ENCODE measurements around the gene THSD7A.

The THSD7A gene

GRCh38 chr7:11638011-11638774 is 193.8 kb downstream of the THSD7A start:
- no peak for DNase-seq (ENCODE audit: low read depth in 2 of 2)

- no peak for DNase-seq (ENCODE audit: low read depth in 2 of 2)
Observed at GRCh38 chr7:11636274-11636673, 195.7 kb downstream of the THSD7A start.

- DNase-seq (ENCODE audit: low read depth in 2 of 2), result no peak
Observed at GRCh38 chr7:11633310-11633709, 198.7 kb downstream of the THSD7A start.

DNA sequence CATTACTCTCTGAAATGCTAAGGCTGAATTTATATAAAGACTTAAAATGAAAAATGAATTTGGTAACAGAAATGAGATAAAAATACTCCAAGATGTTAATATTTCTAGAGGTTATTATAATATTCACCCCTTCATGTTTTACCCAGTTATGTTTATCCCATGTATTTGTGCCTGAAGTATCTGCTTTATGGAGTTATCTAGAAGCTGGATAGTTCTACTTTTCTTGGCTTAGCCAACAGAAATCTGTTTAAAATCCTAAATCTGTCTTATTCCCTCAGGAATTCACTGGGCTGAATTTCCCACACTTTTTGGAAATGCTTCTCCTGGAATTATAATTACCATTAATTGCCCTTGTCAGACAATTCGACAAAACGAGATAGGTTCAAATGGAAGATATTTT is 201.6 kb downstream of the THSD7A start:
- no peak for DNase-seq (ENCODE audit: low read depth in 2 of 2)

GRCh38 chr7:11625669-11626068 is 206.3 kb downstream of the THSD7A start:
- no peak for DNase-seq (ENCODE audit: low read depth in 2 of 2)

- no peak for DNase-seq (ENCODE audit: low read depth in 2 of 2)
Observed at GRCh38 chr7:11623093-11623678, 208.8 kb downstream of the THSD7A start.

DNA sequence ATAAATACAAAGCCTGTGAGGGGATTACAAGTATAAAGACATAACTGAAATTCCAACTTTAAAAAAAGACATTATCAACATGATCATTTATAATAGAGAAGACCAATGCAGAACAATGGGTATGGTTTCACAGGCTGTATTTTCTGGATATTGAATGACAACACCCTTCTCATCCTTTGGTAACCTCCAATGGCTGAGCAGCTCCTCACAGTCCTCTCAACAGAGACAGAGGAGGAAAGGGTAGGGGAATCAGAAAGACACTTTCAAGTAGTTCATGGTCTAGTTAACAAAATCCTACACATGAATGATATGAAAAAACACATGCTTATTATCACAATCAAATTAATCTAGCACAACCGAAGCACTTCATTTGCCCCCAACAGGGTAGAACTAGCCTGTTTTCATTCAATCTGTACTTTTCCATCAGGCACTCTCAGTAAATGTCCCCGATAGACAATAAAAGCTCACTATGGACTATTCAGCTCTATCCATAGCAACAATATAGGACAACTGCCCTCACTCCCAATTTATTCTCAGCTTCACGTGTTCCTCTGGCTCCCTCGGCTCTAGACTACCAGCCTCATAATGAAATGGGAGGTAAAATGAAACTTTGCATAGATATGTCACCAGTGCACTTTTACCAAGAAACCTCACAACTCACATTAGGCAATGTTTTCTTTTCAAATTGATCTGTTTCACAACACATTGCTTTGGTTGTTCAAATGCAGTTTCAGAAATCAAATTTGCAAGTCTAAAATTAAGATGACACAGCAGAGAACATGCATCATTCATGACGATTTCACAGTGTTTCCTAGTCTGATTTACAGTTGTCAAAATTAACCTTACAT is 211.4 kb downstream of the THSD7A start:
- no peak for DNase-seq (ENCODE audit: low read depth in 2 of 2)

- no peak for DNase-seq (ENCODE audit: low read depth in 2 of 2)
Observed at GRCh38 chr7:11616466-11616865, 215.5 kb downstream of the THSD7A start.

DNA sequence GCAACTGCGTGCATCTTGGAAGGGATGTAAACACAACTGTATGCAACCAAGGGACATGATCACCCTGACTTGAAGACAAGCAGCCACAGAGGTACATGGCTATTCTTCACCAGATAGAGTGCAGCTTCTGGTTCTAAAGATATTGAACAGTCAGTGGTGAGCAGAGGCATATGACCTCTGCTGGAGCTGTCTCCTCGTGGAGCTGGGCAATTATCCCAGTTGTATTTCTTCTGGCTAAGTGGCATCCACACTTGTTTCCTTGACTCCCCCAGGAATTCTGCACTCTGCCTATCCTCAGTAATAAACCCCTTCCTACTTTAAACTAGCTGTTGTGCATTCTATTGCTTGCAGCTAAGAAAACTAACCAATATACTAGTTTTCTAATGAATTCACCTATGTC is 216.8 kb downstream of the THSD7A start:
- no peak for DNase-seq (ENCODE audit: low read depth in 2 of 2)

GRCh38 chr7:11613292-11613930 is 218.6 kb downstream of the THSD7A start:
- no peak for DNase-seq (ENCODE audit: low read depth in 2 of 2)

GRCh38 chr7:11612737-11613136 is 219.3 kb downstream of the THSD7A start:
- no peak for DNase-seq (ENCODE audit: low read depth in 2 of 2)

DNA sequence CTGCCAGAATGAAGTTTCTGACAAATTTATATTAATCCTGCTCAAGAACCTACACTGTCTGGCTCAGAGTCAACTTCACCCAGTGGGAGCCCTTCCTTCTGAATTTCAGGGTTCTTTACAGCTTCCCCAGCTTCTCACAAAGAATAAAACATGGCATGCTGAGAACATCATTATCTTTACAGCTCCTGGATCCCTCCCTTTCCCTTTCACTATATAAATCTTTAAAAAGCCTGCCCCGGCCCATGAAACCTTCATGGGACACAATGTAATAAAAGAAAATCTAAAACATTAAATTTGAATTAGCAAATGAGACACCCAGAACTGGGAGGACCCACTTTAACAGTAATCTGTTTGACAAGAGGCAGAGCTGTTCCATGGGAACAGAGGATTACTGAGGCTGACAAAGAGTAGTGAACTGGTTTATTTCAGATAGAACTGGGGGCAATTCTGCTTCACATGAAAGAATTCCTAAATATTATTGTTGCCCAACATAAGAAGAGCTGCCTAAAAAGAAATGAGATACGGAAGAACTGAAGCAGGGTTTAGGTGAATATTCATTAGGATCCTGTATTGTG is 222.8 kb downstream of the THSD7A start:
- DNase-seq (ENCODE audit: low read depth in 2 of 2), result no peak

DNA sequence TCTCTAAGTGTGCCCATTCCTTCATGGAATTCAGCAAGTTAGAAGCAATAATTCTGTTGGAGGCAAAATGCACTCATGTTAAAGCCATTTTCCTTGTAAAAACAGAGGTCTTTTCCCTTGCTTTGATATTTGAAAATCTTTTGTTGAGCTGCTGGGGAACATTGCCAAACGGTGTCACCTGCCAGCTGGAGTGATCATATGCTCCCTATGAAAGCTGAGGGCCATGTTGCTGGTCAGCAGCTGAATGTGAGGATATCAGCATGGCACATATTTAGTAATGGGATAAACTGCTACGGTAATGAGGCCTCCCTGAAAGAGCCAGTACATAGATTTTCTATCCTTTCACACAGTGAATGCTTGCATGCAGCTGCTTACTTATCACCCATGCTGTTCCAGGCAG is 224.3 kb downstream of the THSD7A start:
- DNase-seq (ENCODE audit: low read depth in 2 of 2), result no peak

DNA sequence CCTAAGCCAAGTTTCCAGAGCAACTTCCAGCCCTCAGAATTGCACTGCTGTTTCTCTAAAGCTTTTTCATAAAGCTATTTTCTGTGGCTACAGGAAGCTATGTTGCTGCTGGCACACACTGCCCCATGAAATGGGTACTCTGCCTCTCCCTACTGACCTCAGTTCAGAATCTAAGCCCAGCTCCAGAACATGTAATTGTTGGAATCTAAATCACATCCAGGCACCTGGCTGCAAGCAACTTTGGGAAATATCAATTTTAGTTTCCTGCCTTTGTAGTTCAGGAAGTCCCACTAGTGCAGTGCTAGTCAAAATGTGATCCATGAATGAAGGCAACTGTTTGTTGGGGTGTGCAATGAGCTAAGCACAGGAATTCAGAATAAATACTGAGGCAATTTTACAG is 226.2 kb downstream of the THSD7A start:
- DNase-seq (ENCODE audit: low read depth in 2 of 2), result no peak

GRCh38 chr7:11604505-11604904 is 227.5 kb downstream of the THSD7A start:
- no peak for DNase-seq (ENCODE audit: low read depth in 2 of 2)

GRCh38 chr7:11601761-11602160 is 230.2 kb downstream of the THSD7A start:
- DNase-seq (ENCODE audit: low read depth in 2 of 2), result no peak

DNA sequence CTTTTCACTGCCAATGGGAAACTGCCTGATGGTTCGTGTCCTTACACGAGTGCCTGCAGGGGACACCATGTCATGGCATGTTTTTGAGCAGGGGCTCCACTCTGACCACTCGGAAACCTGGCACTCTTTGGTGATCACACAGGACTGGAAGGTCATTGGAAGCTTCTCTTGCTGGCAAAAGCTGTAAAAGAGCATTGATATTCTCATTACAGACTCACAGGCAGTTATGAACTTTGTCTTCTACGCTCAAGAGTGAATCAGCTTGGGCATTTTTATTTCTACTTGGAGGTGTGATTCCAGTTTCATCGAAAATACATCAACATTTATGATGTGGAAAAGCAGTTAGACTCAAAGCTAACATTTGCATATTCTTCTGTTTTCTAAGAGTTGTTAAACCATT is 238.7 kb downstream of the THSD7A start:
- no peak for DNase-seq (ENCODE audit: low read depth in 2 of 2)

GRCh38 chr7:11592699-11593098 is 239.3 kb downstream of the THSD7A start:
- DNase-seq (ENCODE audit: low read depth in 2 of 2), result no peak

DNA sequence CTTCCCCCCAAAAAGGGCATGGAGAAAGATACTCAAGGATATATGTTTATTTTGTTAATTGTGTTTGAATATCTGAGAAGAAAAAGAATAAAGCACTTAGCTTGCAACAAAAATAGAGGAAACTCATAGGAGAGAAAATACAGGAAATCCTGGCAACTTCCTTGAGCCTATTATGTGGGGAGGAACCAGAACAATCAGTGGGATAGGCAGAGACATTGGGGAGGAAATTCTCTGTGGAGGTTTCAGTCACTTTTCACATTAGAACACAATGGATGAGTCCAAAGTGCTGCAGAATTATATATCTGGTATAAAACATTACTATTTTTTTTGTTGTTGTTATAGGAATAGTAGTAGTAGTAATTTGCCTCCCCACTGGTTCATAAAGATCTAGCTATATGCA is 240.1 kb downstream of the THSD7A start:
- DNase-seq (ENCODE audit: low read depth in 2 of 2), result no peak

DNA sequence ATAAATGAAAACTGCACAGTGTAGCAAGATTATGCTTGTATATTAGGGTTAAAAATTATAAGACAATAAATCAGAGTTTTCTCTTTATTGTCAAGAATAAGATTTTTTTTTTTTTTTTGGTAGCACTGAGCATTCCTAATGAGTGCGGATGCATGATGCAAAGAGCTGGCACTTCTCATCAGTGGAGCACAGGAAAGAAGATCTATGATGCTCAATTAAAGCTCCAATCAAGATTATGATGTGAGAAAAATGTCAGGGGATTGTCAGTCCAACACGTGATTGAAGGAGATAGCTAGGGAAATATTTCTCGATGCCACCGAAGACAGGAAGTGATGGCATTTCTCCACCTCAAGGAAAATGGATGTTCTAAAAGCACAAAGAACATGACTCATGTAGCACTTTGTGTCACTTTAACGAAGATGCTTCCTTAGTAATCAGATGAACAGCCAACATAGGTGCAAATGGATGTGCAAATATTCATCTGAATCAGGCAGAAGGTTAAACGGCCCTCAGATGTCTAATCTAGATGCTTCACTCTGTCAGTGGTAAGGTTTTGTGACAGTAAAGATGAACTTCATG is 240.9 kb downstream of the THSD7A start:
- no peak for DNase-seq (ENCODE audit: low read depth in 2 of 2)

GRCh38 chr7:11589251-11589650 is 242.7 kb downstream of the THSD7A start:
- DNase-seq (ENCODE audit: low read depth in 2 of 2), result no peak

- DNase-seq (ENCODE audit: low read depth in 2 of 2), result no peak
Observed at GRCh38 chr7:11587814-11588213, 244.2 kb downstream of the THSD7A start.
